Fibroblast of villous mesenchyme (primary cell): Measurements from ENCODE around the gene PRKG2. TPM values are rescaled to one million over a fixed set of nuclear protein-coding genes. Genes with fewer than 3 reads are reported as not detected.

Experiments used
- DNase-seq: peaks from one replicate; pipeline ENCODE4 v3.0.0-alpha.2; 2010; ENCODE audit warnings: low read depth
- H3K4me3 ChIP-seq: 2 replicates; pipeline ENCODE4 v1.5.1; 2011; ENCODE audit warnings: low read depth, mild to moderate bottlenecking, low read length
- total RNA-seq: library from RNA; depleted of rRNA; stranded (reverse); fragments of >200 nt; gene quantifications from 2 replicates; pipeline ENCODE4 v1.2.3, GENCODE V29; 2012
- TF ChIP-seq, protein P1 (sequence below): IDR thresholded peaks from 2 replicates; pipeline ENCODE4 v1.5.1; 2012; ENCODE audit warnings: low read depth, mild to moderate bottlenecking, low read length; ENCODE audit not compliant: insufficient read depth

PRKG2 gene
- total RNA-seq, 1 donor: under 0.01 TPM

GRCh38 chr4:81143183-81143582, 71.8 kb downstream of the PRKG2 start:
- H3K4me3 ChIP-seq: no peak overlapping the region
- no peak for DNase-seq
- TF ChIP-seq, protein P1, sequence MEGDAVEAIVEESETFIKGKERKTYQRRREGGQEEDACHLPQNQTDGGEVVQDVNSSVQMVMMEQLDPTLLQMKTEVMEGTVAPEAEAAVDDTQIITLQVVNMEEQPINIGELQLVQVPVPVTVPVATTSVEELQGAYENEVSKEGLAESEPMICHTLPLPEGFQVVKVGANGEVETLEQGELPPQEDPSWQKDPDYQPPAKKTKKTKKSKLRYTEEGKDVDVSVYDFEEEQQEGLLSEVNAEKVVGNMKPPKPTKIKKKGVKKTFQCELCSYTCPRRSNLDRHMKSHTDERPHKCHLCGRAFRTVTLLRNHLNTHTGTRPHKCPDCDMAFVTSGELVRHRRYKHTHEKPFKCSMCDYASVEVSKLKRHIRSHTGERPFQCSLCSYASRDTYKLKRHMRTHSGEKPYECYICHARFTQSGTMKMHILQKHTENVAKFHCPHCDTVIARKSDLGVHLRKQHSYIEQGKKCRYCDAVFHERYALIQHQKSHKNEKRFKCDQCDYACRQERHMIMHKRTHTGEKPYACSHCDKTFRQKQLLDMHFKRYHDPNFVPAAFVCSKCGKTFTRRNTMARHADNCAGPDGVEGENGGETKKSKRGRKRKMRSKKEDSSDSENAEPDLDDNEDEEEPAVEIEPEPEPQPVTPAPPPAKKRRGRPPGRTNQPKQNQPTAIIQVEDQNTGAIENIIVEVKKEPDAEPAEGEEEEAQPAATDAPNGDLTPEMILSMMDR: no peak

DNA sequence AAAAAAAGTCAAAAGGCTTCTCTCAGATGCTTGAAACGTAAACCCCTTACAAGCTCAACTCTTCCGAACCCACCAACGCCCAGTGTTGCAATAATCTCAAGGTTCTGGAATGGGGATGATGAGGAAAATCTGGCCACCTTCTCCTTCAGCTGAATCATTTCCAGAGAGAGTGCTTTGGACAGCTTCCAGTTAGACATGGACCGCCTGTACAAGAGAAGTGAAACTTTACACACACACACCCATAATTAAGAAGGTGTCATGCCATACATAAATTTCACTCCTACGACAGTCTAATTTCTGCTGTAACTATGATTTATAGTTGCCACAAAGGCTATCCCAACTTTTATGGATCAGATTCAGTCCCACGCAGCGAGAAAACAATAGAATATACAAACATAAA, 72.3 kb downstream of the PRKG2 start:
- TF ChIP-seq, protein P1: no peak
- peak; percentile 21 for DNase-seq
- no peak overlapping the region for H3K4me3 ChIP-seq

- no peak for DNase-seq
- no peak overlapping the region for H3K4me3 ChIP-seq
- TF ChIP-seq, protein P1: no peak
Observed at GRCh38 chr4:81137894-81138293, 77.1 kb downstream of the PRKG2 start.

DNA sequence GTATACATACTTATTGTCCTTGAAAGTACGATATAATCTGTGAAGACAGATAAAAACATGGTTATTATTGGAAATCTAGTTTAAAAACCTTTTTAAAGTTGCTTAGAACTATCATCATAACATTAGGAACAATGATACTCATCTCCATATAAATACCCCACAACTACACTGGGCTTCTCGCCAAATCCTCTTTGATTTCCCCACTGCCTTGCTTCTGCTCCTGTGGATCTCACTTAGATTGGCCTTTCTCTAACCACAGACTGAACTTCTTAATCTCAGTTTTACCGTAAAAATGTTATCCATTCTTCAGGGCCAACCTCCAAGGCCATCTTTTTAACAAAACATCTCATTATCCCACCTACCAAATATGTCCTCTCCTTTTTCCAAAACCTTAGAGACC, 77.6 kb downstream of the PRKG2 start:
- no peak overlapping the region for H3K4me3 ChIP-seq
- no peak for DNase-seq
- TF ChIP-seq, protein P1: no peak

DNA sequence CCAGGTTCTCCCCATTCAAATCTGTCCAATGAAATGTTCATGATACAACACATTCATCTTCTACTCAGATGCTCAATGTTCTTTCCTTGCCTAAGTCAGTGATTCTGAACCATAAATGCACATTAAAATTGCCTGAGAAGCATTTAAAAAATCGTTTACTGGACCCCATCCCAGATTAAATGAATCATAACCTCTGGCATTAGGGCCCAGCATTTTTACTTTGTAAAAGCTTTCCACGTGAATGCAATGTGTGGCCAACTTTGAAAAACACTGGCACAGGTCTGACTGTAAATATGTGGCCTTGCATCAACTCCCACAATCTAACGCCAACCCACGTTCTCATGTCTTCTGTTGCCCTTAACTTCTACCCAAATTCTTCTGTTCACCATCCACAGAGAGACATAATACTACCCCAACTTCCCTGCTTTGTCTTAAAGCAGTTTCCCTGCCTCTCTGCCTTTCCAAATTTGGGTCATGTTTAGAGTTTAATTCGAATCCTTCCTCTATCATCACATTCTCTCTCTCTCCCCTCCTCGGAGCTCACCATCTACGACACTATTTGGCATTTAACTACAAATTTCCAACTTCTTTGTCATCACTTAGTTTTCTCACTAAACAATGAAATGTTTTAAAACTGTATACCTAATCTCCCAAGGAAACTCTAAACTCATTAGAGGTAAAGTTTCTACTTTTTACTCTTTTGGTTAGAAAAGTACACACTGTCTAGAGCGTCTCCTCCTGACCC, 78.7 kb downstream of the PRKG2 start:
- peak; percentile 58 for DNase-seq
- H3K4me3 ChIP-seq: no peak overlapping the region
- TF ChIP-seq, protein P1: no peak

- DNase-seq: peak; percentile 19
- TF ChIP-seq, protein P1: no peak
- no peak overlapping the region for H3K4me3 ChIP-seq
Observed at GRCh38 chr4:81135501-81135900, 79.5 kb downstream of the PRKG2 start.

GRCh38 chr4:81131563-81131962, 83.5 kb downstream of the PRKG2 start:
- DNase-seq: no peak
- TF ChIP-seq, protein P1: no peak

More at GRCh38 chr4:81131563-81131962, 83.5 kb downstream of the PRKG2 start:
- H3K4me3 ChIP-seq: no peak overlapping the region
